SHP77 (cell line): ENCODE results near the gene MYF5.

Source experiments
- DNase-seq, 2 experiments: peaks; one replicate each; lab custom pipeline; 2025; lab: John Stamatoyannopoulos, UW

MYF5 gene

GRCh38 chr12:80766210-80766609 is 49.5 kb downstream of the MYF5 start:
- no peak for DNase-seq

- DNase-seq = no peak
These were observed 50.2 kb downstream of the MYF5 start for GRCh38 chr12:80766897-80767296.
